Stimulated activated CD8-positive, alpha-beta memory T cell treated with anti-CD3 and anti-CD28 coated beads, Interleukin-15, amount 100 ng/mL, for 1 hour (primary cell): ENCODE data around the gene KRT6A.

Source experiments
- DNase-seq: peaks from one replicate; pipeline ENCODE4 v3.0.0-alpha.2; 2020; ENCODE audit warnings: low read depth

Gene KRT6A

DNA sequence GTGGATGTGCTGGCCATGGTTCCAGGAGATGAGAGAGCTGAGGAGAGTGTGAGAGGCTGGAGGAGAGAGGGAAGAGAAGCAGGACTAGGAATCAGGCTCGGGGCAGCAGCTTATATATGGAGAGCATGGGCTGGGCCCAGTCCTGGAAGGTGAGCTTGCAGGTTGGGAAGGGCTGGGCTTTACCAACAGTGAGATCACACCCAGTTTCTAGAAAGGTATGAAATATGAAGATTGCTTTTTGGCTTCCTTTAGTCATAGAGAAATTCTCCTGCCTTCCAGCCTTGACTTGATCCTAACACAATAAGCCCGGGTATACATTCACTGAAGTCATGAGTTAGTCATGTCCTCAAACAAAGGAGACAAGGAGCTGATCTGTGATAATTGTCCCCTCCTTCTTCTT is at the start of gene KRT6A:
KRT6A (minus strand) TSS at position 86 of the 400 bp plus-strand sequence; CDS start at position 17, 69 bp downstream.
- DNase-seq = no peak

DNA sequence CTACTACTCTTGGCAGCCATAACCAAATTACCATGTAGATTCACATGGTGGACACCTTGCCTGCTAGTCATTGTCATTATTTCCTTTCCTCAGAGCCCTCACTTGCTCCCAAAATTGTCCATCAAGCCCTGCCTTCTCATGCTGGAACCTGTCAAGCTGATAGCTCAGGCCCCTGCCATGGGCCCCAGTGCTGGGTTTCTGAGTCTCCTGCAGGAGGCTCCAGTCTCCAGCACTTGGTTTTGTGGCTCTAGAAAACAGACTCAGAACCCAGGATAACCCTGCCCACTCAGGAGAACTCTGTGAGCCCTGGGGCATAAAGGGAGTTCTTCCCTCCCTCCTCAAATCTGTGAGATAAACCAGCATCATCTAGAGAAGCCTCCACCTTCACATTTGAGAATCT is 49.1 kb upstream of the KRT6A start:
- no peak for DNase-seq

DNA sequence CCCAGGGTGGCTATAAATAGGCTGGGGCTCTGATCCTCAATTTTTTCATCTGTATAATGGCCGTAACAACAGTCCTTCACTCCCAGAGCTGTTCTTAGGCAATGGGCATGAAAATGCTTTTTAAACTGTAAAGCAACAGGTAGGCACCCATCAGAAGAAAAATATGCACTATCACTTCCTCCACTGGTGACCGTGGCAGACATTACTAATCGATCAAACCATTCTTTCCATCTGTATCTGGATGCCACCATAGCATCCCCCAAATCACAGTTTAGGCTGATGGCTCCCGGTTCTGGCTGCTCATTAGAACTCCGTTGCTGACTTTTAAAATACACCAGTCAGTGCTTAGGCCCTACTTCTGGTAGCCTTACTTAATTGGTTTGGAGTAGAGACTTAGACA is 48.7 kb upstream of the KRT6A start:
- no peak for DNase-seq

DNA sequence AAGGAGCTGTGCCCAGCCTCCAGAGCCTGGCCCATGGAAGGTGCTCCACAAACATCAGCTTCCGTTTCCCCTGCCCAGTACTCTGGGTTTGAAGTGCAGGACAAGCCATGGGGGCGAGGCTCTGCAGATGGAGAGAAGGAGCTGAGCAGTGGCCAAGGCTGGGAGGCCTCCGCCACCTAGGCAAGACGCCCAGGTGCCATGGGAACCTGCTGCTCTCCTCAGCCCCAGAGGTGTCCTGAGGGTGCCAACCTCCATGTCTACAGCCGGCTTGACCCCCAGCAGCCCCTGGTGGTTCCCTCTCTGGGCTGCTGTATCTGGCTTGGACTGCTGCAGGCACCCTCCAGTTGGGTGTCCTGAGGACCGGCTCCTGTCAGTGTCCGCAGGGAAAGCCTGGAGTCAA is 47.5 kb upstream of the KRT6A start:
- DNase-seq = no peak

DNA sequence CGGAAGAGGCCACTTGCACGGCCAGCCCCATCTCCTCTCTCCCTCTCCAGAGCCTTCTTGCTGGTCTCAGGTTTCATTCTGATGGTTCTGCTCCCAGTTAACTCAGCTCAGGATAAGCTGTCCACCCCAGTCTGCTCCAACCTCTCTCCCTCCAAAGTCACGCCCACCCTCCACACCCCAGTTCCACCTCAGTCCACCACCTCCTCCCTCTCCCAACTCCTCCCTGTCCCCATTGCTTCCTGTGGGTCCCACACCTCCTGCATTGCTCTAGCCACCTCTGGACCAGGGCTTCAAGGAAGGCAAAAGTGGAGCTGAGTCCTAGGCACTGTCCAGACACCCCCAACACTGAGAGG is 46.7 kb upstream of the KRT6A start:
- DNase-seq = no peak

DNA sequence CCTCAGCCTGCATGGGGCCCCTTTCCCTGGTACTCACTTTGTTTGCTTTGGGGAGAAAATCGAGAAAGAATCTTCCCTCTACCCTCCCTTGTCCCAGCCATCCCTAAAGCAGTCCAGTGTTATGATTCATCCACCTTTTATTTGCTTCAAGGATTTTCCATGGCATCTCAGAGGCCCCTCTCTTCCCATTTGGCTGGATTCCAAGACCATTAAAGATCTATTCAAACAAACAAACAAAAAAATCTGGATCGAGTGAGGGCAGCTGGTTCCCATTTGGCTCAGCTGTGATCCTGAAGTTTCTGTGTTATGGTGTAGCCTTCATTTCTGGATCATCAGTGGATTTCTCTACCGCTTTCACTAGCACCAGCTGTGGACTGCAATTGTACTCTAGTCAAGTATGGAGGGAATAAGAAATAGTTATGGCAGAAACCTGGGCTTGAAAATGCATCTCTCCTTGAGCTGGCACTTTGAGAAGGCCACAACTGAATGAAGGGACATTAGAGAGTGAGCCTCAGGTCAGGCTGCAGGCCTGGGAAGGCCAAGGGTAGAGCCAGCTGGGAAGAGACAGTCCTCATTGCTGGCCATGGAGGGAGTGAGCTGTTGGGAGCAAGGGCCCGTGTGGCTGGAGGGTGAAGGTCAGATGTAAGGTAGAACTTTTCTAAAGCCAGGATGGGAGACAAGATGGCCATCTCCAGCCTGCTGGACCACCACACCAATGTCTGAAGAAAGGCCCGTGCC is 46.2 kb upstream of the KRT6A start:
- DNase-seq = no peak

DNA sequence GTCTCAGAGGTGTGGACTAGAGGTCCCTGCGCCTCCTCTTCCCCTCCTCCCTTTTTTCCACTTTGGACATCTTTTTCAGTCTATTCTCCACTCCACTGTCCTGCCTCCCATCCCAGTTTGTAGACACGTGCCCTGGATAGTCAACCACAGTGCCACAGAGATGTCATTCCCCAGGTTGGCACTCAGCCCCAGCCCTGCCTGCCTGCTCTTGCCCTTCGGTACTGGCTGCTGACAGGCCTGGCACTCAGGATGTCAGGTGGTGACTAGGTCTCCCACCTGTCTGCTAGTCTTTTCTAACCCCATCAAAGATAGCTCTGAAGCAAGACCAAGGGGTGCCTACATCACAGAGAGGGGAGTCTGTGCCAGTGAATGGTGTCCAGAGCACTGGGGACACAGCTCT is 44.0 kb upstream of the KRT6A start:
- DNase-seq = no peak

DNA sequence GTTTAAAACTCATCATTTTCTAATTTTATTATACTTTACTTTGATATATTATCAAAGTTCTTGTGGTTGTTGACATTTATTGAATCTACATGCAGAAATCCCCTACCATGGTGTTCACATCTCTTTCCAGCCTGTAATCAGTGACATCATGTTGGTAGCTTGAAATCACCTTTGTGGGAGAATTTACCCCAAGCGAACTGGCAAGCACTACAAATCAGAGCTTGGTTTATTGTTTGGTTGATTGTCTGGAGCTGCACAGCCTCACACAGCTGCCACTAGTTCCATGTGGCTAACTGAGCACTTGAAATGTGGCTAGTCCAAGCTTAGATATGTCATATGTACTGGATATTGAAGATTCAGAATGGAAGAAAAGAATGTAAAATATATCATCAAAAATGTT is 42.5 kb upstream of the KRT6A start:
- DNase-seq = no peak

DNA sequence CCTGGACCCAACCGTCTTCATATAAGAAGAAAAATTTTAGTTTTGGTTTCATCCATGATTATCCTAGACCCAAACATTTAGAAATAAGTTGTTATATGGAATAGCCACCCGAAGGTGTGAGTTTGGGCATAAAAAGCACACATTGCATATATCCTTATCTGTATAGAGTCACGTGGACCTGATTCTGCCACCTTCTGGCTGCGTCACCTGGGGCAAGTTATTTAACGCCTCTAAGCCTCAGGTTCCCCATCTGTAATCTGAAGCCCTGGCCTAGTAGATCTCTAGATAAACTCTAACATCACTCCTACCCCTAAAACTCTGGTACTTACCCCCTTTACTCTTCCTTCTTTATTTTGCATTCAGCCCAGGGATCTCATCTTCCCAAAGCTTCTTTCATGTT is 41.4 kb upstream of the KRT6A start:
- no peak for DNase-seq

DNA sequence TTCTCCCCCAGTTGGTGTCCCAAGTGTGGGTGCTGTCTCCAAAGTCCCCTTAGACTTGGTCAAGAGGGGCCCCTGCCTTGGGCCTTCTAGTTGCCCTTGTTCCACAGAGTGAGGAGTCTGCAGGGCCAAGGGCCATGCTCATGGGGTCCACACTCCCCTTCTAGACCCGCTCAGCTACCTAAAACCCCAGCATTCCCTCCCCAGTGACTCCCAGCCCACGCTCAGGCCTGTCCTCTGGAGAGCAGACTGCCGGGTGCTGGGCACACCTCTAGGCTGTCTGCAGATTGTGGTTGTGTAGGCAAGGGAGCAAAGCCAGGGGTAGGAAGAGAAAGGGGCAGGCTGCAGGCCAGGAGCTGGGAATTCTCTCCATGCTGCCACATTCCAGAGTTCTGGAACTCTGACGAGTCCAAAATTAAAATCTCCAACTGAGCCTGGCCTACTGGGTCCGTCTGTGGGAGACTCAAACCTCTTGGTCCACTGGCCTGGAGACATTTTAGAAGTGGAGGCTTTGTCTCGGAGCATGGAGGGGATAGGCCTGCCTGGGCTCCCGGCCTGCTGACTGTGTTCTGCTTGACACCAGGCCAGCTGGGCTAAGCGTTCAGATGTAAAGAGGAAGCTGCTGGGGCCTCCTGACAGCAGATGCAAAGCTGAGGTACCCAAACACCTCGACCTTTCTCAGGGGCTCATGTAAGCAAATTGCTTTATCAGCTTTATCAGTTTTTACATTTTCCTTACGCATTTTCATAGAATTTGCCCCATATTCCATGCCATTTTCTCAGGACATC is 40.8 kb upstream of the KRT6A start:
- DNase-seq = no peak

DNA sequence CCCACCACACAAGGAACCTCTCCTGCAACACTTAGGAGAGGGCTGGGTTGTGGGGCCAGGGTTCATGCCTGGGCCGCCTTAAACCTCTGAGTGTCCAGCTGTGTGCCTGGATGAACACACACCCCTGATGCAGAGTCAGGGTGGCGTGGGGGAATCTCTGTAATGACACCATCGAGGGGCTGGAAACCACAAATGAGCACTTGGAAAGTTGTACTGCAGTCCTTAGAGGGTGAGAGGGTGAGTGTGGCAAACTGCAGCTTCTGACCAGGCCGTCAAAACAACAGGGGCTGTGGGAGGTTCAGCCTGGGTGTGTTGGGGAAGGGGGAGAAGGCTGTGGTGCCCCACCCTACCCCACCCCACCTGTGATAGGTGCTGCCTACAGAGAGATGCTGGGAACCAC is 39.6 kb upstream of the KRT6A start:
- DNase-seq = no peak

DNA sequence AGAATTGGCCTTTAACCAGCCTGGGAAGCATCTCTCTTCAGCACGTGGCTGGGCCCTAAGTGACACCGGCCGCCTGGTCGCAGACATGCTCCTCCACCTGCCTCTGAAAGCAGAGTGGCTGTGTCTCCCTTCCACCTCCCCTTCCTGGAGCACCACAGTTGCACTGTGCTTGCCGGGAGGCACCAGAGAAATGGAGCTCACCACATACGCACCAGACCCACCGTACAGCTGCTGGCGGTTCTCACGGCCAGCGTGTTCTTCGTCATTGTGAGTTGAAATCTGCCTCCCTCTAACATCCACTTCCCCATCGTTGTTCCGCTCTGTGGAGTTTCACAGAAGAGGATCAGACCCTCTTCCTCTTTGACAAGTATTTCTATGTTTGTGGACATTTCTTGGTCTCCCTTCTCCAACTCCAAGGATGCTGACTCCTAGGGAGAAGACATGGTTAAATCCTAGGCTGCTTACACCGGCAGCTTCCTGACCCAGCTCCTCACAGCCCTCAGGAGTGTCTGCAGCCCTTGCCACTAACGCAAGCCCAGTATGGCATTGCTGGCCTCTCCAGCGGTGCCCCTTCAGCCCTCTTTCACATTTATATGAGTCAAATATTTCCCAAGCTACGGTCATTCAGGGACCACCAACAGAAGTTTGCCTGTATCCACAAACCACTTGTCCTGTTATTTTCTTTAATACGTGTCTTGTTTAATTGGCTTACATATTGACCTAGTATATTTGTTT is 38.7 kb upstream of the KRT6A start:
- no peak for DNase-seq

DNA sequence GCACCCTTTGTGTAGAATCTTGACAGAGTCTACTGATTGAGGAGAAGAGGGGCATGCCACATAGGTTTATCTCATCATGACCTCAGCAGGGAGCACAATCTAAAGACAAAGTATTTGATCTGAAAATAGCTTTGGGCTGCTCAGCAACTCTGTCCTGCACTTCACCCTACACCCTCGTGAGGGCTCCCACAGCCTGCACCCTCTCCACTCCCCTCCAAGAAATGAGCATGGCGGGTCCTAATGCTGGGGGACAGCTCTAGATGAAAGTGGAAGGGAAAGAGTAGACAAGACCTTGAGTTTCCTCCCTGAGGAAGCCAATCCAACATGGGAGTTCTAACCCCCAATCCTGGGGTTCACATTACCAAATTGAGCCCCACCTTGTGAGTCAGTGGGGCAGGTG is 37.8 kb upstream of the KRT6A start:
- no peak for DNase-seq

DNA sequence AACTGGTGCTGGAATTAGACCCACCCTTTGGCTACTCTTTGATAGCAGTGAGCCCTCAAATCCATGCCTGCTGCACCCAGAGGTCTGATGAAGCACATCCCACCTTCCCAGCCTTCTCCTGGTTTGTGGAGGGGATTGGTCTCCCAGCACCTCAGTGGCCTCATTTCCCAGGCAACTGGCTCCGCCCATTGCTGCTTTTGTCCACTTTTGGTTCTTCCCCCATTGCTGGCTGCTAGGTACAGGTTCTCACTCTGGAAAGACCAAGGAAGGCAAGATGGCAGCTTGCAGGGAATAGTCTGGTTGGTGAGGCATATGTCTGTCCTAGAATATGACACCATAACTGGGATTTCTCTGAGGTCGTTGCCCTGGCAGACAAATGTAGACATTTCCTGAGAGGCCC is 37.3 kb upstream of the KRT6A start:
- DNase-seq = no peak

DNA sequence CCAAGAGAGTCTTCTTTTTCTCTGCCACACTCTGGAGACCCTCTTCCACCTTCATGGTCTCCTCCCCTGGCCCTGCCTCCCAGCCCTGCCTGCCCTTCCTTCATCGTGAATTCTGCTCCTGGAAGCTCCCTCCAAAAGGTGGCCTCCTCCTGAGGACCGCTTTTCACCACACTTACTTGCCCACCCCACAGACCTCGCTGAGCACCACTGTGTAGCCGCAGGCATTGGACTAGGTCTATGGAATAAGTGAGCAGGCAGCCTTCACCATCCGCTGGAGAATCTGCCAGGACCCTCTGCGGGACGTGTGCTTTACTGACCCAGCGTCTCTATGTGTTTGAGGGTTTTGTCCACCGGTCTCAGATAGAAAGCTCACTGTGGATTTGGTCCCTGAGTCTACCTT is 36.8 kb upstream of the KRT6A start:
- no peak for DNase-seq

DNA sequence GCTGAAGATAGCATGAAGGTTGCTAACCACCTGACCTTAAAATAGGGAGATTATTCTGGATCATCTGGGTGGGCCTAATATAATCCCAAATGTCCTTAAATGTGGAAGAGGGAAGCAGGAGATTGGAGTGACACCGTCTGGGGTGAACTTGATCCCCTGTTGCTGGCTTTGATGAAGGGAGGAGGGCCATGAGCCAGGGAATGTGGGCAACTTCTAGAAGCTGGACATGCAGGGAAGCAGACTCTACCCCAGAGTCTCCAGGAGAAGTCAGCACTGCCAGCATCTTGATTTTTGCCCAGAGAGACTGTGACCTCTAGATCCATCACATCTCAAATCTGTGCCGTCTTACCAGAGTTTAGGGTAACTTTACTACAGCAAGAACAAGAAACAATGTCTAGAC is 36.4 kb upstream of the KRT6A start:
- DNase-seq = no peak

DNA sequence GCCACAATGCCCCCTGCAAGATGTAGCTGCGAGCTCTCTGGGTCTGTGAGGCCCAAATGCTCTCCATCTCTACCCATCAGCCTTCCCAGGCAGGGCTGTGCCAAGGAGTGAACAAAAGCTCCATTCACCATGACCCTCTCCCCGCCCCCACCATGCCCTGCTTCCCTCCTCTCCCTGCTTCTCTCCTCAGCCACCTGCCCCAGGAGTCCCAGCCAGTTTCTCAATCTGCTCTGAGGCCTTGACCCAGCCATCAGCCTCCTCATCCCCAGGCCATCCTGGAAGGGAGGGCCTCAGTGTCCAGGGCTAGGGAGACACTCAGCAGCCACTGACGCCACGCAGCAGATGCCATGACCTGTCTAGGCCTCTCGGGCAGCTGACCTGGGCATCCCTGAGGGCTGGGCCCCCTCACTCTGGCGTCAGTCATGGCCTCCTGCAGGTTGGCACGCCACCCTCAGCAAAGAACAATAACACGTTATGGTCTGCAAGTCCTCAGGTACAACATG is 35.6 kb upstream of the KRT6A start:
- DNase-seq = no peak

DNA sequence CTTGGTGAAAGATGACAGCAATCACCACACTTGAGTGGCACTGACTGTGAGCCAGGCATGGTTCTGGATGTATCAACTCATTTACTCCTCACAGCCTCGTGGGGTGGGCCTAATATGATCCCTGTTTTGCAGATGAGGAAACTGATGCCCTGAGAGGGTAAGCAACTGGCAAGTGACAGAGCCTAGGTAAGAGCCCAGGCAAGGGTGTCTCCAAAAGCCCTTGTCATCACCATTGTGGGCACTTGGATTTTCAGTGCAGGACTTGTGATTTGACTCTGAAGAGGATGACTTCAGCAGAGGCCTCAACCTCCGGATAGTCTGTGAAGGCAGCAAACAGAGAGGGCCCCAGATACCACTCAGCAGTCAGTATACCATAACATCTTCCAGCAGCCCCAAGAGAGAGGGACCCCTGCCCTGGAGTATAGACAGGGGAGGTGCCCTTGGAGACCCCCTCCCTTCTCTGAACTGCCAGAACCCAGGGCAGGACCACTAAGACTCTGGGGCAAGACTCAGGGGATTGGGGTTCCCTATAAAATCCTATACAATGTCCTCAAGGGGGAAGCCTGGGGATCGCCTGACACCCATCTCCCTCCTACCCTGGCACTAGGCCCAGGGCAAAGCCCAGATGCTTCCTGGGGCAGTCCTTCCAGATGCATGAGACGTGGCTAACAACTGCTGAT is 34.2 kb upstream of the KRT6A start:
- DNase-seq = no peak

DNA sequence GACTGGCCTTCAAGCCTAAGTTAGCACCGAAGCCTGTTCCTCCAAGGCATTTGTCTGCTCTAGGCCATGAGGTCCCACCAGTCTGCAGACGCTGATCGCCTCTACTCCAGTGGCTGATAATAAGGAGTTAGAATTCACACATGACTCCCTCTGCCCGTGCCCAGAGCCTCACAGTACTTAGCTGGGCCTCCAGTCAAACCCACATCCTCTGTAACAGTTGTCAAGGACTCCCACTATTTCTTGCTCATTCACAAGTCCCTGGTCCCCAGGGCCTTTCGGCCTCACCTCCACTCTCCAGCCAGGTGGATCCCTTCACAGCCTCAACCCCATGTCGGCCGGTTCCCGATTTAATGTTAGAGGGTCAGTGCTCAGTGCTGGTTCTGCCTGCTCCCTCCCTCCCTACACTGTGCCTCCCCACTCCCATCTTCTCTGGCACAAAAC is 33.5 kb upstream of the KRT6A start:
- no peak for DNase-seq

DNA sequence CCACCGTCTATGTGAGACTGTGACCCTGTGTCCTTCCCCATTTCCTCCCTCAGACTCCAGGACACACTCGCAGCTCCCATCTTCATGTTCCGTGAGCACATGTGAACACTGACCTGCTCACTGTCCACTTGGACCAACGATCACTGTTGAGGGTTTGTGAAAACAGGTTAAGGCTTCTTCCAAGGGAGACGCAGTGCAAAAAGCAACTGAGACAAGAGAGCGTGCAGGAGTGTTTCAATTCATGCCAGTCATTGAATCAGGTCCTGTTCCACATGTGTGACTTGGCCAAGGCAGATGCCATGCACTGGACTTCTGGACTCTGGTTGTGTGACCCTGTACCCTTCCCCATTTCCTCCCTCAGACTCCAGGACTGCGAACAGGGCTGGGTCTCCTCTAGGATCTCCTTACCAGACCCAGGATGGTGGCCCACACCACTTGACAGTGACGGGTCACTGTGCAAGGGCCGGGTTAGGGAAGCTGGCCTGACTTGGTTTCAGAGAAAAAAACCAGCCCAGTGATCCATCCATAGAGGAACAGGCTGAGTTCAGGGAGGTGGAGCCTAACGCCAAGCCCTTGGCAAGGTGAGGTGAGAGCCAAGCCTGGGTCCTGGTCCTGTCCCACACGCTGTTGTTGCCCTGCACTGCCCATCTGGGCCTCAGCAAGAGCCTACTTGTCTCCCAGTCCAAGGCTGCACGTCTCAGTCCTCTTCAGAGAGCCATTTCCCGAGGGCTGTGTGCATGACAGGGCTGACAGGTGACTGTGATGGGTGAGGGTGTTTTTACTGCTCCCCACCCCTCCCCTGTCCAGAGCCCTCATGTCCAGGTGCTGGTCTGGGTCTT is 32.8 kb upstream of the KRT6A start:
- DNase-seq = no peak

DNA sequence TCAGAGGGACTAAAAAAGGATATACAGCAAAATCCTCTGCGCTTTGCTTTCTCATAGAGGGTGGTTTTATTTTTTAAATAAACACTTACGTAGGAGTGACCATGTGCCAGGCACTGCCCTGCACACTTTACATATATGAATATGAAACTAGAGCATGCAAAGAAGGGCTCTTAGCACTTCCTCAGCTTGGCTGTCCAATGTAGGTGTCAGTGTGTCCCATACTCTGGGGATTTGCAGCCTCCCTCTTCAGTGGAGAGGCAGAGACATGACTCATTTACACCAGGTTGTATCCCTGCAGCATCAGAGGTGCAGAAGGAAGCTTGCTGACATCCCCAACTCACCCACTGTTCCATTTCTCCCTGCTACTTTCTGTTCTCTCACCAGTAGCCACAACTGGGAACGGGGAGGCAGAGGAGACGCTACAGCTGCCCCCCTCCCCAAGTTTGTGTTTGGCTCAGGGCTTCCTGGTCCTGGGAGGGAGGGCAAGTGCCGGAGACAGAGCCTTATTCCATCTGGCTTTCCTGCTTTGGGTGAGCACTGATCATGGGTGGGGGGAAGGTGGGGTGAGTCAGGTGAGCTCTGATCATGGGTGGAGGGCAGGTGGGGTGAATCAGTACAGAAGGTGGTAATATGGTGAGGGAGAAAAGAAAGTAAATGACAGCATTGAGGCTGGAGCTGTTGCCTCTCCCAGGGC is 32.0 kb upstream of the KRT6A start:
- DNase-seq = no peak
